ENCODE results near the gene COBL.

DNA sequence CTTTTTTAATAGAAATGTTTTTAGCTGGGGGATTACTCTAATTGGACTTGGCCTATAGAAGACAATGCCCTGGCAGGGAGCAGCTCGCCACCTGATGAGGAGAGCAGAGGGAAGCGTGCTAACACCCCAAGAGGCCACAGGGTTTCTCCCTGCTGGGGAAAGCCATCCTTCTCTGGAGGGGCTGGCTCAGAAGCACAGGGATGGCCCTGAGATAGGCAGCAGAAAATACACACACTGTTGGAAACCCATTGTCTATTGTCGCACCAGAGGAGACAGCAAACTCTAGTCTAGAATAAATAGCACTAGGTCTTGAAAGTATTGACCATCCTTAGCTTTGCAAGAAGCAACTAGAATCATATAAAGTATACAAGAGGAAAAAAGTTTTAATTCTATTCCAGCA is 5.4 kb downstream of the COBL start:
- no peak for TF ChIP-seq TAF1 (IDR thresholded peaks at IDR 0.05; ENCODE audit: borderline replicate concordance, insufficient read depth, low read length)
- no peak for TF ChIP-seq REST (IDR thresholded peaks at IDR 0.05; ENCODE audit: insufficient read depth in 1 of 2, low read depth in 2 of 2, low read length in 2 of 2)
- TF ChIP-seq POLR2AphosphoS5 (IDR thresholded peaks at IDR 0.05; ENCODE audit: low read depth, low read length) = no peak
- no peak for TF ChIP-seq FOXP2 (optimal IDR thresholded peaks at IDR 0.05; ENCODE audit: borderline replicate concordance, extremely low read depth, extremely low read length, insufficient read depth)

Measured in PFSK-1 (cell line).